Smooth muscle cell (in vitro differentiated cells): ENCODE data around the gene FKBP7. TPM values are rescaled to one million over a fixed set of nuclear protein-coding genes. Genes with fewer than 3 reads are reported as not detected.
"Not testable (repeated sequence)": the region's sequence is repeated elsewhere in the genome, so short reads cannot be mapped to it uniquely, and the experiment has no call there.

Experiments
- DNase-seq: peaks from one replicate; lab custom pipeline; 2025; ENCODE audit not compliant: unreplicated experiment; lab: John Stamatoyannopoulos, UW
- H2AFZ ChIP-seq: fragments of 200-600 bp; sonication (generic); 2 replicates; pipeline ENCODE4 v1.6.0; 2016; ENCODE audit warnings: antibody characterized with exemption, low read depth, mild to moderate bottlenecking
- H3F3A ChIP-seq: fragments of 200-600 bp; sonication (generic); 2 replicates; pipeline ENCODE4 v1.6.0; 2017; ENCODE audit warnings: antibody characterized with exemption, low read depth
- H3K27ac ChIP-seq: fragments of 200-600 bp; sonication (generic); 2 replicates; pipeline ENCODE4 v1.5.1; 2016; ENCODE audit warnings: low read depth, mild to moderate bottlenecking
- H3K27me3 ChIP-seq: fragments of 200-600 bp; sonication (generic); 2 replicates; pipeline ENCODE4 v1.6.1; 2016; ENCODE audit warnings: low read depth, mild to moderate bottlenecking
- H3K36me3 ChIP-seq: fragments of 200-600 bp; sonication (generic); 2 replicates; pipeline ENCODE4 v1.5.1; 2016; ENCODE audit warnings: low read depth
- H3K4me1 ChIP-seq: fragments of 200-600 bp; sonication (generic); 2 replicates; pipeline ENCODE4 v1.5.1; 2016; ENCODE audit warnings: low read depth
- H3K4me2 ChIP-seq: fragments of 200-600 bp; sonication (generic); 2 replicates; pipeline ENCODE4 v1.6.0; 2016; ENCODE audit warnings: mild to moderate bottlenecking
- H3K4me3 ChIP-seq: fragments of 200-600 bp; sonication (generic); 2 replicates; pipeline ENCODE4 v1.5.1; 2016; ENCODE audit warnings: mild to moderate bottlenecking
- H3K79me2 ChIP-seq: fragments of 200-600 bp; sonication (generic); 2 replicates; pipeline ENCODE4 v1.6.0; 2016; ENCODE audit warnings: low read depth, mild to moderate bottlenecking
- H3K9ac ChIP-seq: fragments of 200-600 bp; sonication (generic); 2 replicates; pipeline ENCODE4 v1.6.0; 2016; ENCODE audit warnings: low read depth
- H3K9me3 ChIP-seq: fragments of 200-600 bp; sonication (generic); replicated peaks from 2 replicates; pipeline ENCODE4 v1.5.1; 2016; ENCODE audit warnings: low read depth
- H4K20me1 ChIP-seq: fragments of 200-600 bp; sonication (generic); 2 replicates; pipeline ENCODE4 v1.6.0; 2016; ENCODE audit warnings: low read depth
- WGBS: methylation state at CpG from one replicate; pipeline ENCODE4 v1.1.7; 2016; ENCODE audit warnings: low lambda C conversion rate; 5-methylcytosine and 5-hydroxymethylcytosine counted together
- polyA plus RNA-seq: library from polyadenylated mRNA; unstranded; fragments of >200 nt; fragmentation: Nextera tagmentation; extraction: Ambion mirVana; gene quantifications from 2 replicates; pipeline ENCODE4 v1.2.1, GENCODE V29; 2016
- total RNA-seq: library from RNA; depleted of rRNA; stranded (reverse); fragments of >200 nt; gene quantifications from 2 replicates; pipeline ENCODE4 v1.2.3, GENCODE V29; 2014
- TF ChIP-seq, protein P1 (sequence below): fragments of 200-600 bp; sonication (generic); IDR thresholded peaks from 2 replicates; pipeline ENCODE4 v1.5.1; 2017; ENCODE audit warnings: borderline replicate concordance, mild to moderate bottlenecking, antibody characterized with exemption; ENCODE audit not compliant: insufficient read depth, poor library complexity, severe bottlenecking

FKBP7 gene
- total and polyA plus RNA-seq, 2 experiments from 2014 or later: 125 to 213 TPM

- no peaks in the 10 kb centered on the region for H3K9me3 ChIP-seq
- WGBS: 86% methylated on average over 3 of the region's 3 CpGs
- TF ChIP-seq, protein P1, sequence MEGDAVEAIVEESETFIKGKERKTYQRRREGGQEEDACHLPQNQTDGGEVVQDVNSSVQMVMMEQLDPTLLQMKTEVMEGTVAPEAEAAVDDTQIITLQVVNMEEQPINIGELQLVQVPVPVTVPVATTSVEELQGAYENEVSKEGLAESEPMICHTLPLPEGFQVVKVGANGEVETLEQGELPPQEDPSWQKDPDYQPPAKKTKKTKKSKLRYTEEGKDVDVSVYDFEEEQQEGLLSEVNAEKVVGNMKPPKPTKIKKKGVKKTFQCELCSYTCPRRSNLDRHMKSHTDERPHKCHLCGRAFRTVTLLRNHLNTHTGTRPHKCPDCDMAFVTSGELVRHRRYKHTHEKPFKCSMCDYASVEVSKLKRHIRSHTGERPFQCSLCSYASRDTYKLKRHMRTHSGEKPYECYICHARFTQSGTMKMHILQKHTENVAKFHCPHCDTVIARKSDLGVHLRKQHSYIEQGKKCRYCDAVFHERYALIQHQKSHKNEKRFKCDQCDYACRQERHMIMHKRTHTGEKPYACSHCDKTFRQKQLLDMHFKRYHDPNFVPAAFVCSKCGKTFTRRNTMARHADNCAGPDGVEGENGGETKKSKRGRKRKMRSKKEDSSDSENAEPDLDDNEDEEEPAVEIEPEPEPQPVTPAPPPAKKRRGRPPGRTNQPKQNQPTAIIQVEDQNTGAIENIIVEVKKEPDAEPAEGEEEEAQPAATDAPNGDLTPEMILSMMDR: no peak
- no peak overlapping the region for H2AFZ ChIP-seq
- no peak for DNase-seq
- H3F3A ChIP-seq: no peaks in the 10 kb centered on the region
- H3K79me2 ChIP-seq: peaks cover 11% of the 10 kb centered on the region
- H4K20me1 ChIP-seq: no peaks in the 10 kb centered on the region
- H3K36me3 ChIP-seq: no peaks in the 10 kb centered on the region
- no peak overlapping the region for H3K4me3 ChIP-seq
- H3K9ac ChIP-seq: no peak overlapping the region
- H3K27me3 ChIP-seq: no peaks in the 10 kb centered on the region
- H3K4me1 ChIP-seq: no peaks in the 10 kb centered on the region
- H3K4me2 ChIP-seq: no peak overlapping the region
- H3K27ac ChIP-seq: no peak overlapping the region
Measured at GRCh38 chr2:178426388-178426787, 52.0 kb downstream of the FKBP7 start.

GRCh38 chr2:178425255-178425827, 53.1 kb downstream of the FKBP7 start:
- H4K20me1 ChIP-seq: no peaks in the 10 kb centered on the region
- no peak overlapping the region for H3K4me3 ChIP-seq
- TF ChIP-seq, protein P1: no peak
- H3K4me2 ChIP-seq: no peak overlapping the region
- no peak overlapping the region for H2AFZ ChIP-seq
- no peaks in the 10 kb centered on the region for H3K27me3 ChIP-seq
- H3K9me3 ChIP-seq: no peaks in the 10 kb centered on the region
- no peaks in the 10 kb centered on the region for H3K4me1 ChIP-seq
- no peaks in the 10 kb centered on the region for H3F3A ChIP-seq
- no peaks in the 10 kb centered on the region for H3K36me3 ChIP-seq
- no peak overlapping the region for H3K9ac ChIP-seq
- DNase-seq: no peak
- 98% methylated on average over 4 of the region's 4 CpGs for whole genome bisulfite sequencing
- H3K79me2 ChIP-seq: peaks cover 11% of the 10 kb centered on the region
- H3K27ac ChIP-seq: no peak overlapping the region

DNA sequence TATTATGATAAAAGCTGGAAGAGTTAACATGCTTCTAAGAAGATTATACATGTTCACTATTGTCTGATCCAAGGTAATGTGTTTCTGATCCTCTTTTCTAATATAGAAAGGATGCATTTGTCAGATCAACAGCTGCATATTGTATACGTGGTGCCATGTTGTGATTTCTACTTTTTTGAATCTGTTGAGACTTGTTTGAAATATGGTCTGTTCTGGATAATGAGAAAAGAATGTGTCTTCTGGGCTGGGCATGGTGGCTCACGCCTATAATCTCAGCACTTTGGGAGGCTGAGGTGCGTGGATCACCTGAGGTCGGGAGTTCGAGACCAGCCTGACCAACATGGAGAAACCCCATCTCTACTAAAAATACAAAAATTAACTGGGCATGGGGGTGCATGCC, 54.7 kb downstream of the FKBP7 start:
- H3K4me2 ChIP-seq, H3K4me3 ChIP-seq, H3K27me3 ChIP-seq, H3K4me1 ChIP-seq, H3F3A ChIP-seq, H3K27ac ChIP-seq, H4K20me1 ChIP-seq, H3K9ac ChIP-seq, DNase-seq, H2AFZ ChIP-seq, H3K9me3 ChIP-seq, H3K36me3 ChIP-seq: not testable (repeated sequence)
- WGBS: 98% methylated on average over 5 of the region's 5 CpGs
- peaks cover 14% of the 10 kb centered on the region for H3K79me2 ChIP-seq

DNA sequence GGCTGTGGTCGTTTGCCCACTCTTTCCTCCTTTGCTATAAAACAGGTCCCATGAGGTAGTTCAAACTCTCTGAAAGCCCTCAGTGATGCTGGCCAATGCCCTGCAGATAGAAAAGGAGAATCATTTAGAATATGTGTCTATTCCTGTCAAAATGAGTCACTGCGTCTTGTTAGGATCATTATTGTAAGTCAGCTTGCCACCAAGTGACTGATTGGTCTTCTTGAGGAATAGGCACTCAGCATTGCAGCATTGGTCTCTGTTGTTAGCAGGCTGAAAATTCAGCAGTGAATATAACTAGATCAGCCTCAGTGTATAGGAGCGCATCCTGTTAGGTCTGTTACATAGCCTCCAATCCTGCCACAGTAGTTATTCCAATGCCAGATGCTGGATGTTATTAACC, 56.3 kb downstream of the FKBP7 start:
- Histone ChIP-seq H3K9ac (no peak overlapping the region), H2AFZ (no peak overlapping the region), H3K9me3 (no peaks in the 10 kb centered on the region), H3K27me3 (no peaks in the 10 kb centered on the region), H3K4me2 (no peak overlapping the region), H3F3A (no peaks in the 10 kb centered on the region), H3K27ac (no peak overlapping the region), H3K36me3 (no peaks in the 10 kb centered on the region), H4K20me1 (no peaks in the 10 kb centered on the region), H3K79me2 (peaks cover 16% of the 10 kb centered on the region), H3K4me3 (no peak overlapping the region), H3K4me1 (no peaks in the 10 kb centered on the region)
- DNase-seq: no peak
- TF ChIP-seq, protein P1: no peak
- WGBS: 79% methylated on average over 3 of the region's 3 CpGs
